Measurements from ENCODE around the gene CPHXL2.

The CPHXL2 gene

DNA sequence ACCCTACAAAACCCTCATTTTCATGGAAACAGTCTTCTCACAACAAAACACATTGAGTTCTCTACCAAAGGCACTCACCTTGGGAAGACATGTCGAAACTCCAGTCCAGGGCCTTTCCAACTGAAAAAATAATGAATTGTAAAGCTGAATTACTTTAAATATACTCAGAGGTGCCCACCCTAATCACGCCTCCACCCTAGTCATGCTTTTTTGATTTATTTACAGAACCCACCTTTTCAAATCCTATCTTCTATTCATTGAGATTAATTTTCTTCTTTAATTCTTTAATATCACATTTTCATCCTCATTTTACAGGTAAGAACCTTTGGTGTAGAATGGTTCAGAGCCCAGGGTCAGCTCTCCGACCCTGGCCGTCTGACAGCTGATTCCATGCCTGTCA is at the start of gene CPHXL2:
Gene CPHXL2, minus strand, starts transcription at position 101 of the 400 bp plus-strand sequence. Its CDS starts 10 bp downstream, at position 91.
- no peak within 1 kb of the TSS for H2AFZ ChIP-seq (ENCODE audit: low read depth, low read length)
- H3K36me3 ChIP-seq (ENCODE audit: insufficient read depth, low read length): no peaks in the 10 kb centered on the region
- H3K4me3 ChIP-seq (ENCODE audit: low read length): no peak within 1 kb of the TSS
- no peaks in the 10 kb centered on the region for H3K27me3 ChIP-seq (ENCODE audit: insufficient read depth, low read length)
- H3K9me3 ChIP-seq (ENCODE audit: low read length): no peaks in the 10 kb centered on the region
- H3K4me1 ChIP-seq (ENCODE audit: insufficient read depth, low read length): no peaks in the 10 kb centered on the region

DNA sequence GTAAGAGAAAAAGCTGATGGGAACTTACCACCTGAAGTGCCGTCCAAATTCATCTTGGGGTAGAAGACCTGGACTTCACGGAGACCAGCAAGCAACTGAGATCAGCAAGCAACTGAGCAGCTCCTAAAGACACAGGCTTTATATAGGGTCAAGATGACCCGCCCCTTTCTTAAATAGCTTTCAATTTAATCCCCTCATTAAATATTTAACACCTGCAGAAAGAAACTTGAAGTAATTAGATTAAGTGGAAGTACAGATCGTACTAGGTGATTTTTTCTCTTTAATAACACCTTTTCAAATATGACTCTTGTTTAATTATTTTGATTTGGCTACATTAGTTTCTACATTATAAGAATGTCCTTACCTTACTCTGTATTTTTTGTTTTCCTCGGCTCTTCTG is 49.6 kb upstream of the CPHXL2 start, which contains the start of gene CPHXL:
Gene CPHXL, minus strand, starts transcription at position 101 of the 400 bp plus-strand sequence. Its CDS starts 48 bp downstream, at position 53.
- Histone ChIP-seq H3K9me3 (ENCODE audit: low read length) (no peaks in the 10 kb centered on the region), H3K36me3 (ENCODE audit: insufficient read depth, low read length) (no peaks in the 10 kb centered on the region), H3K27me3 (ENCODE audit: insufficient read depth, low read length) (no peaks in the 10 kb centered on the region), H3K4me1 (ENCODE audit: insufficient read depth, low read length) (no peaks in the 10 kb centered on the region), H3K4me3 (ENCODE audit: low read length) (no peak within 1 kb of the TSS), H2AFZ (ENCODE audit: low read depth, low read length) (no peak within 1 kb of the TSS)

DNA sequence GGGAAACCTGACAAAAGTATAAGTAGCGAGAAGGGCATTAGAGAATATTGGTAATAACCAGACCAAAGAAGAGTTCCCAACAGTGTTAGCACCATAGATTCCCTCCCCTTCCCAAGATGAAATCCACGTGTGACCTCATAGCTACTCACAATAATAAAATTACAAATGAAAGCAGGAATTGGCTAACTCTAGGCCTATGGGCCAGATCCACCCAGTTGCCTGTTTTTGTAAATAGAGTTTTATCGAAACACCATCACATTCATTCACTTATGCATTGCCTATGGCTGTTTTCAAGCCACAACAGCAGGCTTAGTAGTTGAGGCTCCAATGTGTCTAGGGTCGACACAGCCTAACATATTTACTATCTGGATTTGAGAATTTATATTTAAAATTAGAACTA is 41.6 kb upstream of the CPHXL2 start:
- H2AFZ ChIP-seq (ENCODE audit: low read depth, low read length): no peak overlapping the region

DNA sequence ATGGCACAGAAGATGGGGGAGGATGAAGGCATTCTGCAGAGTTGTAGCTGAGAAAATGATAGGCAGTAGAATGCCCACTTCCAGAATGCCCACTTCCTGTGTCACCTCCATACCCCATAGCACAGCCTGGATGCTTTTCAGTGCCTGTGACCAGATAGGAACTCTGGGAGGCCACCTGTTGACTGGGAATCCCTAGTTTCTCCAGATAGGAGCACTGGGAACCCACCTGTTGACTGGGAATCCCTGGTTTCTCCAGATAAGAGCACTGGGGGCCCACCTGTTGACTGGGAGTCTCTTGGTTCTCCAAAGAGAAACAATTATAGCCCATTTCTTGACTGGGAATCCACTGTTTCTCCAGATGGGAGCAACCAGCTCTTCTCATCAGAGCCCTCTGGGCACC is 37.9 kb upstream of the CPHXL2 start:
- H3K9me3 ChIP-seq (ENCODE audit: low read length): peaks cover 6% of the 10 kb centered on the region
- H3K36me3 ChIP-seq (ENCODE audit: insufficient read depth, low read length): no peaks in the 10 kb centered on the region
- H3K27me3 ChIP-seq (ENCODE audit: insufficient read depth, low read length): no peaks in the 10 kb centered on the region
- no peak overlapping the region for H3K4me3 ChIP-seq (ENCODE audit: low read length)
- no peaks in the 10 kb centered on the region for H3K4me1 ChIP-seq (ENCODE audit: insufficient read depth, low read length)
- H2AFZ ChIP-seq (ENCODE audit: low read depth, low read length): no peak overlapping the region

More for the DNA sequence above, 41.6 kb upstream of the CPHXL2 start:
- Histone ChIP-seq H3K27me3 (ENCODE audit: insufficient read depth, low read length) (no peaks in the 10 kb centered on the region), H3K9me3 (ENCODE audit: low read length) (no peaks in the 10 kb centered on the region), H3K4me1 (ENCODE audit: insufficient read depth, low read length) (no peaks in the 10 kb centered on the region), H3K36me3 (ENCODE audit: insufficient read depth, low read length) (no peaks in the 10 kb centered on the region), H3K4me3 (ENCODE audit: low read length) (no peak overlapping the region)

DNA sequence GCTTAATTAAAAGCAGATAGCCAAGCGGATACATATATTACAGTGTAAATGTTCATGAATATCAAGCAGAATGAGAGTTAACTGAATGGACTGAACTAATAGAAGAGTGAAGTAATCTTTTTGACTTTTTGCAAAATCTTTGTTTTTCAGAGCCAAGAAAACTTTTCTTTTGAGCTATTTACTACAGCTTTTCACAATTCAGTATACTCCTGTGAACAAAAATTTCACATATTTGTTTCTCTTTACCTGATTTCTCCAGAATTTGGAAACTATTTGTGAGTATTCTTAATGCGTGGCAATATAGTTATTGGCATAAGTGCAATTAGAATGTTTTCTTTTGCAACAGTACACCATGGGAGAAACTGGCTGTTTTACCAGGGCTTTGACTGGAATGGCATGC is 33.5 kb upstream of the CPHXL2 start:
- H3K4me3 ChIP-seq (ENCODE audit: low read length): no peak overlapping the region
- H3K36me3 ChIP-seq (ENCODE audit: insufficient read depth, low read length): no peaks in the 10 kb centered on the region
- H2AFZ ChIP-seq (ENCODE audit: low read depth, low read length): no peak overlapping the region
- H3K4me1 ChIP-seq (ENCODE audit: insufficient read depth, low read length): peaks cover 26% of the 10 kb centered on the region
- no peaks in the 10 kb centered on the region for H3K27me3 ChIP-seq (ENCODE audit: insufficient read depth, low read length)
- peaks cover 9% of the 10 kb centered on the region for H3K9me3 ChIP-seq (ENCODE audit: low read length)

DNA sequence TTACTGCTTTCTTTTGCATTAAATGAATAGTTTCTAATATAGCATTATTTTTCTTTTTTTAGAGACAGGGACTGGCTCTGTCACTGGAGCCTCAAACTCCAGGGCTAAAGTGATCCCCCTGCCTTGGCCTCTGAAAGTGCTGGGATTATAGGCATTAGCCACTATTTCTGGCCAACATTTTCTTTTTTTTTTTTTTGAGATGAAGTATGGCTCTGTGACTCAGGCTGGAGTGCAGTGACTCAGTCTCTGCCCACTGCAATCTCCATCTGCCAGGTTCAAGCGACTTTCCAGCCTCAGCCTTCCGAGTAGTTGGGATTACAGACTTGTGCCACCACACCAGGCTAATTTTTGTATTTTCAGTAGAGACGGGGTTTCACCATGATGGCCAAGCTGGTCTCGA is 26.5 kb upstream of the CPHXL2 start:
- Histone ChIP-seq H2AFZ (ENCODE audit: low read depth, low read length) (no peak overlapping the region), H3K27me3 (ENCODE audit: insufficient read depth, low read length) (no peaks in the 10 kb centered on the region), H3K4me3 (ENCODE audit: low read length) (no peak overlapping the region), H3K36me3 (ENCODE audit: insufficient read depth, low read length) (no peaks in the 10 kb centered on the region), H3K9me3 (ENCODE audit: low read length) (no peaks in the 10 kb centered on the region), H3K4me1 (ENCODE audit: insufficient read depth, low read length) (peaks cover 31% of the 10 kb centered on the region)

DNA sequence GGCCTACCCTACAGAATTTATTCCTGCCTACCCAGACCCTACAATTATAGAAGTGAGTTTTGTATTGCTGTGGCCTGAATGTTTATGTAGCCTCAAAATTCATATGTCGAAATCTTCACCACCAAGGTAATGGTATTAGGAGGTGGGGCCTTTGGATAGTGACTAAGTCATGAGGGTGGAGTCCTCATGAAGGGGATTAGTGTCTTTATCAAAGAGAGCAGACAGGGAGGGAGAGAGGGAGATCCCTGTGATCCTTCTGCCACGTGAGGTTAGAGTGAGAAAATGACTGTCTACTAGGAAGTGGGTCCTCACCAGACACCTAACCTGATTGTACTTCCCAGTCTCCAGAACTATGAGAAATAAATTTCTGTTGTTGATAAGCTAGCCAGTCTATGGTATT is 25.4 kb upstream of the CPHXL2 start:
- no peak overlapping the region for H2AFZ ChIP-seq (ENCODE audit: low read depth, low read length)
- H3K4me3 ChIP-seq (ENCODE audit: low read length): no peak overlapping the region
- no peaks in the 10 kb centered on the region for H3K27me3 ChIP-seq (ENCODE audit: insufficient read depth, low read length)
- peaks cover 22% of the 10 kb centered on the region for H3K4me1 ChIP-seq (ENCODE audit: insufficient read depth, low read length)
- no peaks in the 10 kb centered on the region for H3K36me3 ChIP-seq (ENCODE audit: insufficient read depth, low read length)
- H3K9me3 ChIP-seq (ENCODE audit: low read length): no peaks in the 10 kb centered on the region

DNA sequence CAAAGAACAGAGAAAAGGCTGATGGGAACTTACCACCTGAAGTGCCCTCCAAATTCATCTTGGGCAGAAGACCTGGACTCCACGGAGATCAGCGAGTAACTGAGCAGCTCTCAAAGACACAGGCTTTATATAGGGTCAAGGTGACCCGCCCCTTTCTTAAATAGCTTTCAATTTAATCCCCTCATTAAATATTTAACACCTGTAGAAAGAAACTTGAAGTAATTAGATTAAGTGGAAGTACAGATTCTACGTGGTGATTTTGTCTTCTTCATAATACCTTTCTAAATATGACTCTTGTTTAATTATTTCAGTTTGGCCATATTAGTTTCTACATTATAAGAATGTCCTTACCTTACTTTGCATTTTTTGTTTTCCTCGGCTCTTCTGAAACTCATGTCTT is 24.6 kb upstream of the CPHXL2 start, which contains the start of gene DUXB:
Gene DUXB, minus strand, starts transcription at position 101 of the 400 bp plus-strand sequence. Its CDS starts 43 bp downstream, at position 58.
- H3K36me3 ChIP-seq (ENCODE audit: insufficient read depth, low read length): no peaks in the 10 kb centered on the region

DNA sequence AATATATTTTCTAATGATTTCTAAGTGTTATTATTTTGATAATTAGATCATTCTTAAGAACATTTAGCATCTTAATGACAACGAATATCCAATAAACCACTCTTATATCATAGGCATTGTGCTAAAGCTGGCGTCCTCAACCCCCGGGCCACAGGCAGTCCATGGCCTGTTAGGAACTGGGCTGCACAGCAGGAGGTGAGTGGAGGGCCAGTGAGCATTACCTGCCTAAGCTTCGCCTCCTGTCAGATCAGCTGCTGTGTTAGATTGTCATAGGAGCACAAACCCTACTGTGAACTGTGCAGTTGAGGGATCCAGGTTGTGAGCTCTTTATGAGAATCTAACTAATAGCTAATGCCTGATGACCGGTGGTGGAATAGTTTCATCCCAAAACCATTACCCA is 20.8 kb upstream of the CPHXL2 start:
- Histone ChIP-seq H3K4me3 (ENCODE audit: low read length) (no peak overlapping the region), H3K9me3 (ENCODE audit: low read length) (no peaks in the 10 kb centered on the region), H3K36me3 (ENCODE audit: insufficient read depth, low read length) (no peaks in the 10 kb centered on the region), H2AFZ (ENCODE audit: low read depth, low read length) (no peak overlapping the region), H3K27me3 (ENCODE audit: insufficient read depth, low read length) (no peaks in the 10 kb centered on the region), H3K4me1 (ENCODE audit: insufficient read depth, low read length) (peaks cover 2% of the 10 kb centered on the region)

More for the DNA sequence above, 24.6 kb upstream of the CPHXL2 start, which contains the start of gene DUXB:
- Histone ChIP-seq H2AFZ (ENCODE audit: low read depth, low read length) (no peak within 1 kb of the TSS), H3K27me3 (ENCODE audit: insufficient read depth, low read length) (no peaks in the 10 kb centered on the region), H3K4me1 (ENCODE audit: insufficient read depth, low read length) (peaks cover 14% of the 10 kb centered on the region), H3K4me3 (ENCODE audit: low read length) (no peak within 1 kb of the TSS), H3K9me3 (ENCODE audit: low read length) (no peaks in the 10 kb centered on the region)

DNA sequence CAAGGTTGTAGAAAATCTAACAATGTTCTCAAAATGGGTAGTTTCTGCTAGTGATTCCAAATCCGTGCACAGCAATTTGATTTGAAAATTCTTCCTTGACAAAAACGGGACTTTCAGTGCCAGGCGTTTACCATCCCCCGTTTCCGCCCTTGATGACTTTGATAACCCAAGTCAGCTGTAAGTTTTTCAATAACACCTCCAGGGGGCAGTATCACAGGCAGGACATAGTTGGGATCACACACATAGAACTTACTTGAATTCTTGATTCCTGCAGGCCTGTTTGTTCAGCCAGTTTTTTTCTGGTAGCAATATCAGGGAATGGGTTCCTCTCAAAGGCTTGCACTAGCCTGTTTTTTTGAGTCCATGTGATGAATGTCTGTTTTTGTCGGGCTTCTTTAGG is 18.9 kb upstream of the CPHXL2 start:
- peaks cover 2% of the 10 kb centered on the region for H3K4me1 ChIP-seq (ENCODE audit: insufficient read depth, low read length)

DNA sequence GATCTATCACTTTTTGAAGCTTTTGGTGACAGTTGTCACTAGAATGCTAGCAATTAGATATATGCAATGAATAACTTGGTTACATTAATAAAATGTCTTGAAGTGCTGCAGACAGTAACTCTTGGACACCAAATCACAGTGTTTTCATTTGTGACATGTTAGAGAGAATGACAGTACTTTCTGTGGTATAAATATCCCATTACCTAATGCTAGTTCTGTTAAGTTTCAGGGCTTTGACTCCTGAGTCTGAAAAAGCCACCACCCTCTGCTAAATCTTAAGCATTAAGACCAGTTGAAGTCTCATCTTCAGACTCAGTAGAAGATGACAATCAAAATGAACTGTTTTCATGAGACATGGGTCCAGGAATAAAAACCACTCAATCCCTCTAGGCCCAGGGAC is 10.6 kb upstream of the CPHXL2 start:
- H2AFZ ChIP-seq (ENCODE audit: low read depth, low read length): no peak overlapping the region
- H3K27me3 ChIP-seq (ENCODE audit: insufficient read depth, low read length): no peaks in the 10 kb centered on the region
- no peaks in the 10 kb centered on the region for H3K36me3 ChIP-seq (ENCODE audit: insufficient read depth, low read length)
- no peak overlapping the region for H3K4me3 ChIP-seq (ENCODE audit: low read length)
- H3K9me3 ChIP-seq (ENCODE audit: low read length): peaks cover 5% of the 10 kb centered on the region
- no peaks in the 10 kb centered on the region for H3K4me1 ChIP-seq (ENCODE audit: insufficient read depth, low read length)

More for the DNA sequence above, 18.9 kb upstream of the CPHXL2 start:
- H2AFZ ChIP-seq (ENCODE audit: low read depth, low read length): no peak overlapping the region
- H3K36me3 ChIP-seq (ENCODE audit: insufficient read depth, low read length): no peaks in the 10 kb centered on the region
- H3K4me3 ChIP-seq (ENCODE audit: low read length): no peak overlapping the region
- H3K9me3 ChIP-seq (ENCODE audit: low read length): no peaks in the 10 kb centered on the region
- H3K27me3 ChIP-seq (ENCODE audit: insufficient read depth, low read length): no peaks in the 10 kb centered on the region

DNA sequence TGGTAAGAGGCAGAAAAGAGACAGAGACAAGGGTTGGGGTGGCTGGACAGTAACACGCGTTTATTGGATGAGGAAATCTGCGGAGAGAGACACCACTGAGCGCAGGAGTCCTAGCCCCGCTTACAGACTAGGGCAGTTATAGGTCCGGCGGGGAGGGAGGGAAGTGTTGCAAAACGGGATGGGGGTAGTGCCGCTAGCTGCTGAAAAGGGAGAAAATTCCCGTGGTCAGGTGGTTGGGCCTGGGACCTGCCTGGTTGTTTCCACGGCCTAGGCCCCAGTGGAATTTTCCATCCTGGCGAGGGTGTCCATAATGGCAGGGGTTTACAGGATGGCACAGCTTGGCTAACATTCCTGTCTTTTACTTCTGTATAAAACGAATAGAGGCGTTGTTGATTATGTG is 5.5 kb upstream of the CPHXL2 start:
- Histone ChIP-seq H3K4me1 (ENCODE audit: insufficient read depth, low read length) (no peaks in the 10 kb centered on the region), H3K27me3 (ENCODE audit: insufficient read depth, low read length) (no peaks in the 10 kb centered on the region), H3K4me3 (ENCODE audit: low read length) (no peak overlapping the region), H3K9me3 (ENCODE audit: low read length) (peaks cover 5% of the 10 kb centered on the region), H2AFZ (ENCODE audit: low read depth, low read length) (no peak overlapping the region), H3K36me3 (ENCODE audit: insufficient read depth, low read length) (no peaks in the 10 kb centered on the region)

DNA sequence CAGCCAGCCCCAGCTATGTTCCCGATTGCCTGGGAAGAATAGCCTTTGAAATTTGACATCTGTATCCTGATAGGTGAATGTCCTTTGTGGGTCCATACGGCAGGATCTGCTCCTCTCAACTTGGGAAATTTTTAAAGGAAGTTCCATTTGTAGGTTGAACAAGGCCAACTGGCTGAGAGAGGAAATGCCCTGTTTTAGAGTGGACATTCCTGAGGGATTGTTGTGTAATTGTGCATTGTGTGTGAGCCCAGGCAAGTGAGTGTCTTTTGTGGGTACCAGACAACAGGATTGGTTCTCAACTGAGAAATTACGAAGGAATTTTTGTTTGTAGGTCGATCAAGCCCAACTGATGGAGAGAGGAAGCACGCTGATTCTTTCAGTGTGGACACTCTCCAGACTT is 2.6 kb upstream of the CPHXL2 start:
- Histone ChIP-seq H3K9me3 (ENCODE audit: low read length) (peaks cover 3% of the 10 kb centered on the region), H3K4me3 (ENCODE audit: low read length) (no peak overlapping the region), H2AFZ (ENCODE audit: low read depth, low read length) (no peak overlapping the region), H3K27me3 (ENCODE audit: insufficient read depth, low read length) (no peaks in the 10 kb centered on the region), H3K36me3 (ENCODE audit: insufficient read depth, low read length) (no peaks in the 10 kb centered on the region), H3K4me1 (ENCODE audit: insufficient read depth, low read length) (no peaks in the 10 kb centered on the region)

DNA sequence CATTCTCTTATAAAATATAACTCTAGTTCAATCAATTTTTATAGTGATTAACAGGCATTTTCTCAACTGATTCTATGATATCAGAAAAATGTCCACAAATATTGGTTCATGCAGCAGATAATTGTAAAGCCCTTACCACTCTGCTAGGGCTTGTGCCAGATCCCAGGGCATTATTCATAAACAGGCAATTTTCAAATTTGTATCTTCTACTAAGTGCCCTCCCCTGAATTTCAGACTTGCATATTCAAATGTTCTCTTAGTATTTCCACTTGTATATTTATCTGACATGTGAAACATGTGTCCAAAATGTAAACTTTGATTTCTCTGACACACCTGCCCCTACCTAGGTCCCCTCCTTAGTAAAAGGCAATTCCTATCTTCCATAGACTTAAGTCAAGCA is 9.3 kb downstream of the CPHXL2 start:
- Histone ChIP-seq H3K4me3 (ENCODE audit: low read length) (no peak overlapping the region), H3K27me3 (ENCODE audit: insufficient read depth, low read length) (no peaks in the 10 kb centered on the region), H3K36me3 (ENCODE audit: insufficient read depth, low read length) (no peaks in the 10 kb centered on the region), H3K4me1 (ENCODE audit: insufficient read depth, low read length) (no peaks in the 10 kb centered on the region), H3K9me3 (ENCODE audit: low read length) (no peaks in the 10 kb centered on the region), H2AFZ (ENCODE audit: low read depth, low read length) (no peak overlapping the region)
